ENCODE measurements around the gene PLCG1. TPM values are rescaled to one million over a fixed set of nuclear protein-coding genes. Genes with fewer than 3 reads are reported as not detected.

Gene PLCG1
- total RNA-seq, 1 donor from 2014 or later = 134 TPM

- no peak for DNase-seq (ENCODE audit: low read depth)
Measured at GRCh38 chr20:41142245-41142644, 4.9 kb downstream of the PLCG1 start.

GRCh38 chr20:41142919-41143318 lies 5.6 kb downstream of the PLCG1 start:
- no peak for DNase-seq (ENCODE audit: low read depth)

- no peak for DNase-seq (ENCODE audit: low read depth)
Measured at GRCh38 chr20:41143354-41143753, 6.0 kb downstream of the PLCG1 start.

GRCh38 chr20:41145317-41145716 lies 8.0 kb downstream of the PLCG1 start:
- no peak for DNase-seq (ENCODE audit: low read depth)

- DNase-seq (ENCODE audit: low read depth) = no peak
Measured at GRCh38 chr20:41145821-41146620, 8.7 kb downstream of the PLCG1 start.

- peak; percentile 43 for DNase-seq (ENCODE audit: low read depth)
Measured at GRCh38 chr20:41147767-41148191, 10.4 kb downstream of the PLCG1 start.

- DNase-seq (ENCODE audit: low read depth) = no peak
Measured at GRCh38 chr20:41148942-41149341, 11.6 kb downstream of the PLCG1 start.

- no peak for DNase-seq (ENCODE audit: low read depth)
Measured at GRCh38 chr20:41150664-41151063, 13.3 kb downstream of the PLCG1 start.

GRCh38 chr20:41151134-41151869 lies 14.0 kb downstream of the PLCG1 start:
- no peak for DNase-seq (ENCODE audit: low read depth)

- DNase-seq (ENCODE audit: low read depth) = no peak
Measured at GRCh38 chr20:41152108-41152757, 14.9 kb downstream of the PLCG1 start.

GRCh38 chr20:41154436-41155176 lies 17.3 kb downstream of the PLCG1 start:
- DNase-seq (ENCODE audit: low read depth) = no peak

GRCh38 chr20:41155261-41155660 lies 17.9 kb downstream of the PLCG1 start:
- no peak for DNase-seq (ENCODE audit: low read depth)

- DNase-seq (ENCODE audit: low read depth) = no peak
Measured at GRCh38 chr20:41158082-41158625, 20.8 kb downstream of the PLCG1 start.

- DNase-seq (ENCODE audit: low read depth) = no peak
Measured at GRCh38 chr20:41159547-41159946, 22.2 kb downstream of the PLCG1 start.

GRCh38 chr20:41160686-41161085 lies 23.3 kb downstream of the PLCG1 start:
- DNase-seq (ENCODE audit: low read depth) = no peak

- DNase-seq (ENCODE audit: low read depth) = no peak
Measured at GRCh38 chr20:41161886-41162285, 24.5 kb downstream of the PLCG1 start.

GRCh38 chr20:41162396-41162795 lies 25.1 kb downstream of the PLCG1 start:
- no peak for DNase-seq (ENCODE audit: low read depth)

- DNase-seq (ENCODE audit: low read depth) = no peak
Measured at GRCh38 chr20:41163821-41164220, 26.5 kb downstream of the PLCG1 start.

- no peak for DNase-seq (ENCODE audit: low read depth)
Measured at GRCh38 chr20:41165001-41165882, 27.9 kb downstream of the PLCG1 start.

Data from renal cortical epithelial cell (primary cell).